ENCODE results near the gene ABCB6.

DNA sequence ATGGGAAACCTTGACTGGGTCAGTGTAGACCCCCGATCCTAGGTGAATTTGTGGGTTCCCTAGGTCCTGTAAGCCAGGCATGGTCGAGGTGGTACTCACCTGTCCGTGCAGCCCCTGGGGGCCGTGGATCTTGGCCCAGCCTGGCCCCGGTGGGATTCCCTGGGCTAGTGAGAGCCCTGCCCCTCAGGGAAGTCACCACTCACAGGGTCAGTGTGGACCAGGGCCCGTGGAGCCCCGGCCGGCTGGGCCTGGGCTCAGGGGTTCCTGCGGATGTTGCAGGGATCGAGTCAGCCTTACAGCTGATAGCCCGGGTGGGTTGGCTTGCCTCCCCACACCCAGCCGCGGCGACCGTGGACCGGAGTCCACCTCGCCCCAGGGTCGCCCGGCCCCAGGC, 10.2 kb upstream of the ABCB6 start:
- TF ChIP-seq ZFP30 (CRISPR knock-in tag; IDR thresholded peaks at IDR 0.05) (no peak), ZC3H10 (CRISPR knock-in tag; IDR thresholded peaks at IDR 0.05) (no peak)

Data from SK-N-SH treated with all-trans-retinoic acid at 6 μM for 48 hours (cell line).